ENCODE results near the gene SSTR5.

Gene SSTR5

GRCh38 chr16:1040346-1040745 lies 32.2 kb upstream of the SSTR5 start:
- DNase-seq, result no peak

GRCh38 chr16:1042049-1042744 lies 30.4 kb upstream of the SSTR5 start:
- no peak for DNase-seq

GRCh38 chr16:1042866-1043265 lies 29.7 kb upstream of the SSTR5 start:
- no peak for DNase-seq

GRCh38 chr16:1043881-1044451 lies 28.6 kb upstream of the SSTR5 start:
- DNase-seq, result no peak

- no peak for DNase-seq
Observed at GRCh38 chr16:1044460-1045309, 27.9 kb upstream of the SSTR5 start.

GRCh38 chr16:1045310-1045992 lies 27.1 kb upstream of the SSTR5 start:
- no peak for DNase-seq

GRCh38 chr16:1045993-1046911 lies 26.3 kb upstream of the SSTR5 start:
- DNase-seq, result no peak

- DNase-seq, result no peak
Observed at GRCh38 chr16:1047123-1047522, 25.4 kb upstream of the SSTR5 start.

GRCh38 chr16:1047801-1048200 lies 24.7 kb upstream of the SSTR5 start:
- no peak for DNase-seq

GRCh38 chr16:1048442-1049112 lies 24.0 kb upstream of the SSTR5 start:
- no peak for DNase-seq

GRCh38 chr16:1049113-1049975 lies 23.2 kb upstream of the SSTR5 start:
- DNase-seq, result no peak

GRCh38 chr16:1049976-1050247 lies 22.6 kb upstream of the SSTR5 start:
- no peak for DNase-seq

- DNase-seq, result no peak
Observed at GRCh38 chr16:1050516-1050915, 22.0 kb upstream of the SSTR5 start.

- DNase-seq, result no peak
Observed at GRCh38 chr16:1050921-1051320, 21.6 kb upstream of the SSTR5 start.

GRCh38 chr16:1051446-1051845 lies 21.1 kb upstream of the SSTR5 start:
- no peak for DNase-seq

- DNase-seq, result no peak
Observed at GRCh38 chr16:1052721-1053120, 19.8 kb upstream of the SSTR5 start.

GRCh38 chr16:1053121-1053521 lies 19.4 kb upstream of the SSTR5 start:
- no peak for DNase-seq

- no peak for DNase-seq
Observed at GRCh38 chr16:1053700-1054368, 18.7 kb upstream of the SSTR5 start.

GRCh38 chr16:1054660-1055556 lies 17.6 kb upstream of the SSTR5 start:
- DNase-seq, result peak; percentile 51

Measured in activated CD8-positive, alpha-beta memory T cell treated with anti-CD3 and anti-CD28 coated beads, Interleukin-2, amount 50 U/mL, for 4 hours (primary cell).